Spleen (tissue), 7 donors: Measurements from ENCODE around the gene HDGFL1.

Experiments used
- POLR2A ChIP-seq, 3 donors: fragments of 450-650 bp; IDR thresholded peaks; one replicate each; pipeline ENCODE4 v1.5.1; 2017; ENCODE audit warnings: antibody characterized with exemption in 3 of 3, mild to moderate bottlenecking in 1 of 3
- POLR2AphosphoS5 ChIP-seq, 3 donors: sonication (generic); formaldehyde crosslinking; IDR thresholded peaks; one replicate each; pipeline ENCODE4 v1.5.1; 2017; ENCODE audit warnings: antibody characterized with exemption in 3 of 3
- TF ChIP-seq, protein P1 (sequence below), 11 experiments: fragments of 200-600 bp in 7 of 11; fragments of 450-650 bp in 4 of 11; sonication (generic) in 4 of 11; IDR thresholded peaks in 8 of 11; conservative IDR thresholded peaks in 3 of 11; 1 replicate in 7 of 11; 2 replicates in 4 of 11; pipeline versions ENCODE4 v1.4.0 to v1.8.0; 2016 to 2021; ENCODE audit warnings: antibody characterized with exemption in 11 of 11, inconsistent platforms in 4 of 11, mild to moderate bottlenecking in 1 of 11
- donor health status: DM: no; HTN: no; CAD: no; lungs with moderate emphysema.
- donor health status: DM: no; HTN: no; CAD: no.
- donor health status: DM: no; HTN: no; CAD: no.

DNA sequence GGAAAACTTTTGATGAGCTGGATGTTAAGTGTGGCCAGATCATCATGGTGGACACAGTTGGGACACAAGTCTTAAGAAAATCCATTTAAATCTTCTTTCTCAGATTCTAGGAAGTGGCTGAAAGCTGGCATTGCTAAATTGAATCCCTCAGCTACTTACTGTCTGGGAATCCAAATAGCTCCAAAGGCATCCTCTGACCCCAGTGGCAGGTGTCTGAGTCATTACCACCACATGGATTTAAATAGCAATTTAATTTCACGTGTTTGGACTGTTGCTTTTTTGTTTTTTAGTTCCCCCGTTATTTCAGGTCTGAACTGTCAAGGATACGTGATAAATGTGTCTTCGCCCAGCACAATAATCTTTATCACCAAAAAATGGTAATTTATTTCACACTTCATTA, 33.2 kb upstream of the HDGFL1 start:
- no peak for TF ChIP-seq POLR2AphosphoS5 (IDR thresholded peaks at IDR 0.05)
- no peak for TF ChIP-seq POLR2A (IDR thresholded peaks at IDR 0.05)
- TF ChIP-seq, protein P1, sequence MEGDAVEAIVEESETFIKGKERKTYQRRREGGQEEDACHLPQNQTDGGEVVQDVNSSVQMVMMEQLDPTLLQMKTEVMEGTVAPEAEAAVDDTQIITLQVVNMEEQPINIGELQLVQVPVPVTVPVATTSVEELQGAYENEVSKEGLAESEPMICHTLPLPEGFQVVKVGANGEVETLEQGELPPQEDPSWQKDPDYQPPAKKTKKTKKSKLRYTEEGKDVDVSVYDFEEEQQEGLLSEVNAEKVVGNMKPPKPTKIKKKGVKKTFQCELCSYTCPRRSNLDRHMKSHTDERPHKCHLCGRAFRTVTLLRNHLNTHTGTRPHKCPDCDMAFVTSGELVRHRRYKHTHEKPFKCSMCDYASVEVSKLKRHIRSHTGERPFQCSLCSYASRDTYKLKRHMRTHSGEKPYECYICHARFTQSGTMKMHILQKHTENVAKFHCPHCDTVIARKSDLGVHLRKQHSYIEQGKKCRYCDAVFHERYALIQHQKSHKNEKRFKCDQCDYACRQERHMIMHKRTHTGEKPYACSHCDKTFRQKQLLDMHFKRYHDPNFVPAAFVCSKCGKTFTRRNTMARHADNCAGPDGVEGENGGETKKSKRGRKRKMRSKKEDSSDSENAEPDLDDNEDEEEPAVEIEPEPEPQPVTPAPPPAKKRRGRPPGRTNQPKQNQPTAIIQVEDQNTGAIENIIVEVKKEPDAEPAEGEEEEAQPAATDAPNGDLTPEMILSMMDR (IDR thresholded peaks at IDR 0.05 in 8 of 11, conservative IDR thresholded peaks at IDR 0.05 in 3 of 11), result no peak
